Thyroid gland (tissue), 4 donors: ENCODE measurements around the gene CIITA. TPM values are rescaled to one million over a fixed set of nuclear protein-coding genes. Genes with fewer than 3 reads are reported as not detected.

Experiments
- DNase-seq, 2 donors: peaks; one replicate each; pipeline ENCODE4 v3.0.0-alpha.2; 2019
- H3K27ac ChIP-seq, 3 donors: fragments of 200-600 bp; sonication (generic); 1 replicate in 2 of 3; 2 replicates in 1 of 3; pipeline ENCODE4 v1.5.1; 2016 to 2019; ENCODE audit warnings: mild to moderate bottlenecking in 1 of 3, moderate library complexity in 1 of 3
- H3K27me3 ChIP-seq: fragments of 200-600 bp; sonication (generic); one replicate; pipeline ENCODE4 v1.5.1; 2019
- H3K36me3 ChIP-seq, 2 donors: fragments of 200-600 bp; sonication (generic); one replicate each; pipeline ENCODE4 v1.5.1; 2016 to 2019
- H3K4me1 ChIP-seq, 2 donors: fragments of 200-600 bp; sonication (generic); one replicate each; pipeline ENCODE4 v1.5.1; 2017 to 2019
- H3K4me3 ChIP-seq, 3 donors: fragments of 200-600 bp; sonication (generic); replicated peaks in 1 of 3; 1 replicate in 2 of 3; 2 replicates in 1 of 3; pipeline ENCODE4 v1.5.1; 2016; ENCODE audit warnings: mild to moderate bottlenecking in 1 of 3
- H3K9me3 ChIP-seq: fragments of 200-600 bp; sonication (generic); one replicate; pipeline ENCODE4 v1.5.1; 2017
- POLR2A ChIP-seq, 2 donors: fragments of 450-650 bp; IDR thresholded peaks; one replicate each; pipeline ENCODE4 v1.6.1; 2017; ENCODE audit warnings: antibody characterized with exemption in 2 of 2, mild to moderate bottlenecking in 2 of 2, moderate library complexity in 1 of 2
- WGBS, 2 donors: methylation state at CpG; one replicate each; pipeline ENCODE4 v1.1.5; 2017; 5-methylcytosine and 5-hydroxymethylcytosine counted together
- intact Hi-C: fragments of 100-400 bp; cut with DNase I; formaldehyde crosslinking; loops from one replicate; pipeline ENCODE4 v1.15.1; 2023
- total RNA-seq, 4 donors: library from RNA; depleted of rRNA; stranded (reverse); fragments of >200 nt; gene quantifications; one replicate each; pipeline ENCODE4 v1.2.3, GENCODE V29; 2016
- TF ChIP-seq, protein P1 (sequence below), 6 experiments: fragments of 200-600 bp in 3 of 6; fragments of 450-650 bp in 3 of 6; sonication (generic) in 3 of 6; IDR thresholded peaks; one replicate each; pipeline ENCODE4 v1.5.1; 2016 to 2019; ENCODE audit warnings: antibody characterized with exemption in 6 of 6, mild to moderate bottlenecking in 2 of 6, inconsistent platforms in 1 of 6, moderate library complexity in 1 of 6

The CIITA gene
- total RNA-seq, 4 donors from 2014 or later, result 1.8 to 14.3 (median 10.0) TPM

DNA sequence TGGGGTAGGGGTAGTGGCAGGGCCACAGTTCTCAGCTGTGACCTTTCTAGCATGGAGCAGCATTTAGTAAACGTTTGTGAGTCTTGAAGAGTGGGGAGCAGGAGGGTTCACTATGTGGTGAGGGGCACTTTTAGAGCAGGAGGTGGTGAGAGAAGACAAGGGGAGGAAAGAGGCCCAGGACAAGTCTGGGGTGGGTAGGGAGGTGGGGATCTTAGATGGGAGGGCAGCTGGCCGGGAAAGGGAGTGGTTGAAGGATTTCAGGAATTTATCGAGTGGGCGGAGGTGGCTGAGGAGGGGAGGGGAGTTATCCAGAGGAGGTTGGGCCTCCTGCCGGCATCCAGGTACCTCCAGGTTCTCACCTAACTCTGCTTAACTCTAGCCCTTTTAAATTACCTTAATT, 69.3 kb downstream of the CIITA start:
- H3K4me3 ChIP-seq, result no peak overlapping the region
- intact Hi-C loops, result no loop called here
- peak overlapping the region; percentile 16 to 73 (median 20) for H3K27ac ChIP-seq
- TF ChIP-seq, protein P1, sequence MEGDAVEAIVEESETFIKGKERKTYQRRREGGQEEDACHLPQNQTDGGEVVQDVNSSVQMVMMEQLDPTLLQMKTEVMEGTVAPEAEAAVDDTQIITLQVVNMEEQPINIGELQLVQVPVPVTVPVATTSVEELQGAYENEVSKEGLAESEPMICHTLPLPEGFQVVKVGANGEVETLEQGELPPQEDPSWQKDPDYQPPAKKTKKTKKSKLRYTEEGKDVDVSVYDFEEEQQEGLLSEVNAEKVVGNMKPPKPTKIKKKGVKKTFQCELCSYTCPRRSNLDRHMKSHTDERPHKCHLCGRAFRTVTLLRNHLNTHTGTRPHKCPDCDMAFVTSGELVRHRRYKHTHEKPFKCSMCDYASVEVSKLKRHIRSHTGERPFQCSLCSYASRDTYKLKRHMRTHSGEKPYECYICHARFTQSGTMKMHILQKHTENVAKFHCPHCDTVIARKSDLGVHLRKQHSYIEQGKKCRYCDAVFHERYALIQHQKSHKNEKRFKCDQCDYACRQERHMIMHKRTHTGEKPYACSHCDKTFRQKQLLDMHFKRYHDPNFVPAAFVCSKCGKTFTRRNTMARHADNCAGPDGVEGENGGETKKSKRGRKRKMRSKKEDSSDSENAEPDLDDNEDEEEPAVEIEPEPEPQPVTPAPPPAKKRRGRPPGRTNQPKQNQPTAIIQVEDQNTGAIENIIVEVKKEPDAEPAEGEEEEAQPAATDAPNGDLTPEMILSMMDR (IDR thresholded peaks at IDR 0.05), result no peak
- TF ChIP-seq POLR2A (IDR thresholded peaks at IDR 0.05), result no peak
- H3K4me1 ChIP-seq, result peaks cover 35 to 48% of the 10 kb centered on the region in 2 donors
- no peaks in the 10 kb centered on the region for H3K27me3 ChIP-seq
- peak; percentile 68 to 76 for DNase-seq
- WGBS, 2 donors, result 24 to 26% methylated on average over 5 of the region's 5 CpGs
- no peaks in the 10 kb centered on the region for H3K9me3 ChIP-seq
- H3K36me3 ChIP-seq, result no peaks in the 10 kb centered on the region

DNA sequence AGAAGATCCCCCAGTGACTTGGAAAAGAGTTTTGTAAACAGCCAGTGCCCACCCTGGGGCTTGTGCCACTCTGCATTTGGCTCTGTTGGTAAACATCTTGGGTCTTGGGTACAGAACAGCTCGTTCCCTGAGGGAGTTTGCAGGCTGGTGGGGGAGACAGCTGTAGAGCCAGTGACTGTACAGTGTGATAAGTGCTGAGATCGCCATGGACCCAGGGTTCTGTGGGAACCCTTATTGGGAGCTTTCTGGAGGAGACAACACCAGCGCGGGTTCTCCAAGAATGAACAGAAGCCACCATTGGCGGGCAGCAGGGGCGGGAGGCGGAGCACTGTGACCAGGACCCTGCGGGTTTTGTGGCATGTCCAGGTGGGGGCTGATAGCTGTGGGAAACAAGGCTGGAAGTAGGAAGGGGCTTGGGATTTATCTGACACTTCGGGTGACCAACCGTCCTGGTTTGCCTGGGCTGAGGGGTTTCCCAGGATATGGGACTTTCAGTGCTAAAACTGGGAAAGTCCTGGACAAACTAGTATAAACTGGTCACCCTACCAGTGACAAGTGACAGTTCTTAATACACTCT, 70.3 kb downstream of the CIITA start:
- peaks cover 33 to 48% of the 10 kb centered on the region in 2 donors for H3K4me1 ChIP-seq
- WGBS, 2 donors, result 83 to 93% methylated on average over 9 of the region's 10 CpGs
- no peak for DNase-seq
- no peaks in the 10 kb centered on the region for H3K27me3 ChIP-seq
- no peaks in the 10 kb centered on the region for H3K36me3 ChIP-seq
- no peak overlapping the region for H3K27ac ChIP-seq
- H3K9me3 ChIP-seq, result no peaks in the 10 kb centered on the region
- TF ChIP-seq, protein P1 (IDR thresholded peaks at IDR 0.05), result no peak
- no peak for TF ChIP-seq POLR2A (IDR thresholded peaks at IDR 0.05)
- intact Hi-C loops, result no loop called here
- no peak overlapping the region for H3K4me3 ChIP-seq

DNA sequence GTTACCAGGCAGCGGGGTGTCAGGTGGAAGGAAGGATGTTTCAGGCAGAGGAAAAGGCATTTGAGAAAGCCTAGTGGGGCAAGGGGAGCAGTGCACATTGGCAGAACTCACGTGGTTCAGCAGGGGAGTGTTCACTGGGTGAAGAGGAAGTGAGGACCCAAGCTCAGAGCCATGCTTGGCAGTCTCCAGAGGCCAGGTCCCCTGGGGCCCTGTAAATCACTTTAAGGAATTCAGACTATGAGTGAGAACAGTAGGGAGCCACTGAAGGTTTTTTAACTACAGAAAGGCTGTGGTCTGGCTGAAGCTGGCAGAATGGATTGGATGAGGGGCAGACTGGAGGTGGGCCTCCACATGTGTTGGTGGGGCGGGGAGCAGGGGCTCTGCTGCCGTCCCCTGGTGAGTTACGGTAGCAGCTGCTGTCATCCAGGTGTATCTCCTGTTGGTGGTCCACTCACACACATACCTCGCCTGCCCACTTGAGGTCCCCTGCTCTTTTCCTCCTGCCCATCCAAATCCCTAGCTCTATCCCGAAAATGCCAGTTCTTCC, 72.5 kb downstream of the CIITA start:
- H3K4me1 ChIP-seq, result peaks cover 24 to 36% of the 10 kb centered on the region in 2 donors
- 74 to 78% methylated on average over 7 of the region's 7 CpGs for WGBS, 2 donors
- peak in 1 of 2 donors; percentile 52 for DNase-seq

DNA sequence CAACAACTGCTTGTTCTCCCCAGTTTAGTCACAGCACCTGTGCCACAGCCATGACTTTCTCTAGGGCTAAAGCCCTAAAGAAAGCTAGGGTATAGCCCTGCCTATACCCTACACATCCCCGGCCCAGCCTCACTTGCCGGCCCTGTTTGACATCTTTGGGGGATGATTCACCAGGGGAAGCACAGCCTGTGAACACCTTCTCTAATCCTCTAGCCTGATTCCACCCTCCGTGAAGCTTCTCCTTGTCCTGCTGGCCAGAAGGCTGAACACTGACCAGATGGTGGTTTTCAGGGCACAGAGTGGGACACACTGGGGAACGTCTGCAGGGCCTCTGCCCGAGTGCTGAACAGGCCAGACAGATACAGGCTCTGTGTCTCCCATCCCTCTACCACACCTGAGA, 73.4 kb downstream of the CIITA start:
- H3K4me1 ChIP-seq, result peaks cover 17 to 33% of the 10 kb centered on the region in 2 donors
- H3K27ac ChIP-seq, result no peak overlapping the region
- H3K36me3 ChIP-seq, result no peaks in the 10 kb centered on the region
- 76 to 92% methylated on average over 4 to 5 of the region's 5 CpGs for WGBS, 2 donors
- no peaks in the 10 kb centered on the region for H3K27me3 ChIP-seq
- H3K4me3 ChIP-seq, result no peak overlapping the region
- intact Hi-C loops, result no loop called here
- no peaks in the 10 kb centered on the region for H3K9me3 ChIP-seq
- no peak for DNase-seq
- TF ChIP-seq, protein P1 (IDR thresholded peaks at IDR 0.05), result no peak
- no peak for TF ChIP-seq POLR2A (IDR thresholded peaks at IDR 0.05)

More for the DNA sequence above, 72.5 kb downstream of the CIITA start:
- TF ChIP-seq, protein P1 (IDR thresholded peaks at IDR 0.05), result no peak
- no peak for TF ChIP-seq POLR2A (IDR thresholded peaks at IDR 0.05)
- H3K4me3 ChIP-seq, result no peak overlapping the region
- no peak overlapping the region for H3K27ac ChIP-seq
- no peaks in the 10 kb centered on the region for H3K36me3 ChIP-seq
- H3K9me3 ChIP-seq, result no peaks in the 10 kb centered on the region
- H3K27me3 ChIP-seq, result no peaks in the 10 kb centered on the region
- intact Hi-C loops, result no loop called here

DNA sequence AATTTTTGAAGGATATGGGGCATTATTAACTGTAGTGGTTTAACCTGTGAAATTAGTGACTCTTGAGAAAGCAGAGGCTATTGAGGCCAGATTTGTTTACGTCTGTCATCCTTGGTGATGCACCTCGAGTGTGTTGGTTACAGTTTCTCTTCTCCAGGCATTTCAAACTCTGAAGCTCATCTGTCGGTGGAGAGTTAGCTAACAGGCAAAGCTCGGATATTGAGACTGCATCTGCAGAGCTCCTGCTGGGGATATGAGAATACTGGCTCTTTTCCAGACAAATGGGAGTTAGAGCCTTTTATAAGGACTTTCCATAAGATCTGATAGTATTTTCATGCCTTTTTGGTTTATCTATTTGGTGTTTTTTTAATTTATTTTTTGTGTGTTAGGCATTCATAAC, 74.0 kb downstream of the CIITA start:
- TF ChIP-seq, protein P1 (IDR thresholded peaks at IDR 0.05), result no peak
- TF ChIP-seq POLR2A (IDR thresholded peaks at IDR 0.05), result no peak
- no peaks in the 10 kb centered on the region for H3K9me3 ChIP-seq
- intact Hi-C loops, result no loop called here
- WGBS, 2 donors, result 70 to 78% methylated on average over 4 of the region's 4 CpGs
- no peak overlapping the region for H3K27ac ChIP-seq
- no peaks in the 10 kb centered on the region for H3K36me3 ChIP-seq
- H3K27me3 ChIP-seq, result no peaks in the 10 kb centered on the region
- no peak for DNase-seq
- no peak overlapping the region for H3K4me3 ChIP-seq
- H3K4me1 ChIP-seq, result peaks cover 13 to 26% of the 10 kb centered on the region in 2 donors
